ENCODE measurements around the gene LRRC8E.

- TF ChIP-seq CTCF (IDR thresholded peaks at IDR 0.05) (no peak), POLR2A (IDR thresholded peaks at IDR 0.05) (no peak)
These were observed 5.2 kb upstream of the LRRC8E start for GRCh38 chr19:7883105-7883504.

Measured in uterus (tissue), 2 donors.